GM12872 (cell line): ENCODE results near the gene CENPM.

Source experiments
- CTCF ChIP-seq: IDR thresholded peaks from 3 replicates; pipeline ENCODE4 v1.5.1; 2011; ENCODE audit warnings: low read depth, mild to moderate bottlenecking, low read length, moderate library complexity; ENCODE audit not compliant: insufficient read depth

The CENPM gene

GRCh38 chr22:41974691-41975290 lies 27.8 kb upstream of the CENPM start:
- TF ChIP-seq CTCF, result no peak

GRCh38 chr22:41971431-41971830 lies 24.5 kb upstream of the CENPM start:
- no peak for TF ChIP-seq CTCF

GRCh38 chr22:41970601-41971000 lies 23.6 kb upstream of the CENPM start:
- TF ChIP-seq CTCF, result no peak

- TF ChIP-seq CTCF, result no peak
Observed at GRCh38 chr22:41969110-41969646, 22.2 kb upstream of the CENPM start, which contains the start of gene SEPTIN3. TSS of gene SEPTIN3 (plus strand) at chr22:41969443. CDS start at chr22:41971493, 2,050 bp downstream.

- TF ChIP-seq CTCF, result no peak
Observed at GRCh38 chr22:41968601-41969000, 21.6 kb upstream of the CENPM start.

GRCh38 chr22:41966607-41967240 lies 19.8 kb upstream of the CENPM start:
- TF ChIP-seq CTCF, result peak; percentile 61

- no peak for TF ChIP-seq CTCF
Observed at GRCh38 chr22:41966225-41966606, 19.3 kb upstream of the CENPM start.
